Measurements from ENCODE around the gene C15orf62.
A peak's percentile ranks its signal among the peaks of the same experiment; 100 is the strongest.

Gene C15orf62

DNA sequence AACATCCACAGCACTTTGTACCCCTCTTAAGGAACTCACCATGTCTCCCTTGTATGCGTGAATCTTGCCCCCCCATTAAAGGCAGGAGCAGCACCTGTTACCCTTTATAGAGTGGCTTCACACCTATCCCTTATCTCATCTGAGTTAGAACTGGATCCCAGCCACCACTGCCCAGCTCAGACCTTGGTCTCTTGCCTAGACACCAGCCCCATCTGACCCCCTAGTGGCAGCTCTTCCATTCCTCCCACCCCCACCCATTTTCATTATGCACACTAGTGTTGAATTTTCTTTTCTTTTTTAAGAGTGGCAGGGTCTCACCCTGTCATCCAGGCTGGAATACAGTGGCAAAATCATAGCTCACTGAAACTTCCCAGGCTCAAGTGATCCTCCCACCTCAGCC lies 33.9 kb downstream of the C15orf62 start:
- TF ChIP-seq, protein P1, sequence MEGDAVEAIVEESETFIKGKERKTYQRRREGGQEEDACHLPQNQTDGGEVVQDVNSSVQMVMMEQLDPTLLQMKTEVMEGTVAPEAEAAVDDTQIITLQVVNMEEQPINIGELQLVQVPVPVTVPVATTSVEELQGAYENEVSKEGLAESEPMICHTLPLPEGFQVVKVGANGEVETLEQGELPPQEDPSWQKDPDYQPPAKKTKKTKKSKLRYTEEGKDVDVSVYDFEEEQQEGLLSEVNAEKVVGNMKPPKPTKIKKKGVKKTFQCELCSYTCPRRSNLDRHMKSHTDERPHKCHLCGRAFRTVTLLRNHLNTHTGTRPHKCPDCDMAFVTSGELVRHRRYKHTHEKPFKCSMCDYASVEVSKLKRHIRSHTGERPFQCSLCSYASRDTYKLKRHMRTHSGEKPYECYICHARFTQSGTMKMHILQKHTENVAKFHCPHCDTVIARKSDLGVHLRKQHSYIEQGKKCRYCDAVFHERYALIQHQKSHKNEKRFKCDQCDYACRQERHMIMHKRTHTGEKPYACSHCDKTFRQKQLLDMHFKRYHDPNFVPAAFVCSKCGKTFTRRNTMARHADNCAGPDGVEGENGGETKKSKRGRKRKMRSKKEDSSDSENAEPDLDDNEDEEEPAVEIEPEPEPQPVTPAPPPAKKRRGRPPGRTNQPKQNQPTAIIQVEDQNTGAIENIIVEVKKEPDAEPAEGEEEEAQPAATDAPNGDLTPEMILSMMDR (IDR thresholded peaks at IDR 0.05; ENCODE audit: borderline replicate concordance, insufficient read depth, low read depth, low read length), result 0 out of 2 replicates have a peak, but pooled peaks have one; percentile 9
- no peak overlapping the region for H3K4me3 ChIP-seq (ENCODE audit: low read depth, low read length)

DNA sequence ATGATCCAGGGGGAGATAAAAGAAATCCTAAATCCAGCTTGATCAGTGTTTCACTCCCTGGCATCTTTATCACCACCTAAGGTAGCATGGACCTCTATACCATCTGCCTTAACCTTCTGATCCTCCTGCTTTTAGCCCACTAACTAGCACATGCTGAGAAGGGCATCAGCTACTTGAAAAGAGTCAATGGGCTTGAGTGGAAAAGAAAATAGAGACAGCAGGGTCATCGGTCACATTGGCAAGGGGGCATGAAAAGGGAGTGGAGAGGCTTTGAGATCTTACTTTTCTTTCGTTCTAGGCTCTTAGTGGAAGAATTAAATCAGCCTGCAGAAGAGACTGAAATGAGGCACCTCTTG lies 36.9 kb downstream of the C15orf62 start:
- TF ChIP-seq, protein P1 (IDR thresholded peaks at IDR 0.05; ENCODE audit: borderline replicate concordance, insufficient read depth, low read depth, low read length), result no peak

DNA sequence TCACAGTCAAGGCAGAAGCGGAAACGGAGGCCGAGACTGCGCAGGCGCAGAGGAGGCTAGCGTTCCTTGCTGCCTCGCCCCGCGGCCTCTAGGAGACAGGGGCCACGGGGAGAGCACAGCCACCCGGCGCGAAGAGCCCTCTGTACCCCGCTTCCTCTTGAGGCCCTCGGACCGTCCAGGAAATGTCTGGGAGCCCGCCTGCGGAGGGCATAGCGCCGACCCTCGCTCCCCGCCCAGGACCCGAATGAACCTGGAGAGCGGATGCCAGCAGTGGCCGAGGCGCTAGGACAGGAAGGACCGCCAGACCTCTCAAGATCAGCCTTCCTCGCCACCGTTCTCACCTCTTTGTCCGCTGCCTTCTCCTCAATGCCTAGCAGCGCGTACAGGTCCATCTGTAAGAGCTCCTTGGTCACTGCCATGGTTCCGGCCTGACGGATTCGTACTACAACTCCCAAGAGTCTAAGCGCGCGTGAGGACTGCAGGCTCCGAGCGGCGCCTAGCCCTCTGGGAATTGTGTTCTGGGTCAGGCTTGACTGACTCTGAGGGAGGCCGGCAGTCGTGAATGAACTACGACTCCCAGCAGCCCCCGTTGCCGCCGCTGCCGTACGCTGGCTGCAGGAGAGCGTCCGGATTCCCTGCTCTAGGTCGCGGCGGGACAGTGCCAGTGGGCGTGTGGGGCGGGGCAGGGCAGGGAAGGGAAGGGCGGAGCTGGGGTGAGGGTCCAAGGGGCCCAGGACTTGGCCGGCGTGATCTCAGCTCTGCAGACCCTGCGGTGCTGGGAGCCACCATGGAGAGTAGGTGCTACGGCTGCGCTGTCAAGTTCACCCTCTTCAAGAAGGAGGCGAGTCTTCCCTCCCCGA lies 37.5 kb downstream of the C15orf62 start, which contains the start of the genes DNAJC17 and ZFYVE19:
Gene DNAJC17 (minus strand): TSS at position 446 of the 860 bp plus-strand sequence. CDS start 27 bp downstream, at position 419.
Gene ZFYVE19 (plus strand): TSS at position 62 of the 860 bp plus-strand sequence. CDS start 501 bp downstream, at position 563.
- H3K4me3 ChIP-seq (ENCODE audit: low read depth, low read length), result peak within 1 kb of the TSS; percentile 69
- TF ChIP-seq, protein P1 (IDR thresholded peaks at IDR 0.05; ENCODE audit: borderline replicate concordance, insufficient read depth, low read depth, low read length), result 0 out of 2 replicates have a peak, but pooled peaks have one; percentile 25

More for the DNA sequence above, 36.9 kb downstream of the C15orf62 start:
- peak overlapping the region; percentile 69 for H3K4me3 ChIP-seq (ENCODE audit: low read depth, low read length)

DNA sequence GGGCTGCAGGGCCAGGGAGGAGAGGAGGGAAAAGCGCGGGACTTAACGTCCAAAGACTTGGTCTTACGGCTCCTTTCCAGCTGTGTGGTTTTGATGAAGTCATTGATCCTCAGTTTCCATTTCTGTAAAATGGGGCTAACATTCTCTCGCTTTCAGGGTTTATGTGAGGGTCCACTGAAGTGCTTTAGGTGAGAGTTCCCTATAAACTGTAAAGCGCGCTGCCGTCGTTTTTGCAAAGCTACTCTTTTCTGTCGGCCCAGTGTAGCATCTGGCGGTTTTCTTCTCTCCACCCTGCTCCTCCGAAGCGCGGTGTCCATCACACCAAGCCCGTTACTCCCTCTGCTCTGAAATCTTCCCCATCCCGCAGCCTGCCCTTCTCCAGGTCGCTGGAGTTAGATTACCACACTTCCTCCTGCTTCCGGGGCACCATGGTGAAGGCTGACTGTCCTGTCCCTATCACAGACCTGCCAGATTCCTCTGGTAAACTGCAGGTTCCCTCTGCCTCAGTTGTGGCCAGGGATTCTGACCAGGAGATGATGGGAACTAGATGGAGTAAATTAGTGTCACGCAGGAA lies 38.2 kb downstream of the C15orf62 start:
- TF ChIP-seq, protein P1 (IDR thresholded peaks at IDR 0.05; ENCODE audit: borderline replicate concordance, insufficient read depth, low read depth, low read length), result no peak
- peak overlapping the region; percentile 69 for H3K4me3 ChIP-seq (ENCODE audit: low read depth, low read length)

DNA sequence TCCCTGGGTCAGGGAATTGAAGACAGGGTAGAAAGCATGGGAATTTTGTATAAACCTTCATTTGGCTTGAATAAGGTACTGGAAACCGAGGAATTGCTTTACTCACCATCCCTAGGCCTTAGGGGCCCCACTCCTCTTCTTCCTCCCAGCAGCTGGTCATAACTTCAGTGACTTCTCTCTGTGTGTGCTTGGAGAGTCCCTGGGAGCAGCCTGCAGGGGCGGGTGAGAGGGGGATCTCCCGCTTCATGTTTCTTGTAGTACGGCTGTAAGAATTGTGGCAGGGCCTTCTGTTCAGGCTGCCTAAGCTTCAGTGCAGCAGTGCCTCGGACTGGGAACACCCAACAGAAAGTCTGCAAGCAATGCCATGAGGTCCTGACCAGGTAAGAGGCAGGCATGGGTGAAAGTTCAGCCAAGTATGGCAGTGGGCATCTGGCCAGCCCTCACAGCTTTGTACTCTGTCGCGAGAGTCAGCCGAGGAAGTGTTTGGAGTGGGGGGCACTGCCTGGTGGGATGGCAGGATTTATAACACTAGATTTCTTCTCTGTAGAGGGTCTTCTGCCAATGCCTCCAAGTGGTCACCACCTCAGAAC lies 39.2 kb downstream of the C15orf62 start:
- no peak overlapping the region for H3K4me3 ChIP-seq (ENCODE audit: low read depth, low read length)

DNA sequence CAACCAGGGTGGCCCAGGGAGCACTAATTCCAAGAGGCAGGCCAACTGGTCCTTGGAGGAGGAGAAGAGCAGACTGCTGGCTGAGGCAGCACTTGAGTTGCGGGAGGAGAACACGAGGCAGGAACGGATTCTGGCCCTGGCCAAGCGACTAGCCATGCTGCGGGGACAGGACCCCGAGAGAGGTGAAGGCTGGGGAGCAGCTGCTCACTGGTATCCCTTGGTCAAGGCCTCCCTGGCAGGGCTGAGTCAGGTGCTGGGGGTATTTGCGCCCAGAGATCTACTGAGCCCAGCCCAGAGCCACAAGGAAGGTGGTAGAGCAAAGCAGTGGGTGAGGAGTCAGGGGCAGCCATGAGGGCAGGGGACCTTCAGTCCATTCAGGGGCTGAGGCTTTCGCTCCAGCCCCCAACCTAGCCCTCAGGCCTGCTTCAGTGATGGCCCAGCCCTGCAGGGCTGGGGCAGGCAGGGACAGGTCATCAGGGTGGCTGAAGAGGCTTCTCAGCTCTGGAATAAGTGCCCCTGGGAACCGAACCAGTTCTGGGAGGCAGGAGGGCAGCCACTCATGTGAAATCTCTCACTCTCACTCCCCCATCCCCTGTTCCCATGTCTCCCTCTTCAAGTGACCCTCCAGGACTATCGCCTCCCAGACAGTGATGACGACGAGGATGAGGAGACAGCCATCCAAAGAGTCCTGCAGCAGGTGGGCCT lies 43.1 kb downstream of the C15orf62 start:
- TF ChIP-seq, protein P1 (IDR thresholded peaks at IDR 0.05; ENCODE audit: borderline replicate concordance, insufficient read depth, low read depth, low read length), result no peak

More for the DNA sequence above, 39.2 kb downstream of the C15orf62 start:
- TF ChIP-seq, protein P1 (IDR thresholded peaks at IDR 0.05; ENCODE audit: borderline replicate concordance, insufficient read depth, low read depth, low read length), result no peak

More for the DNA sequence above, 43.1 kb downstream of the C15orf62 start:
- no peak overlapping the region for H3K4me3 ChIP-seq (ENCODE audit: low read depth, low read length)

Measured in GM12875 (cell line).